ENCODE data around the gene DDX19B.
A peak's percentile ranks its signal among the peaks of the same experiment; 100 is the strongest.
"Not testable (repeated sequence)": the region's sequence is repeated elsewhere in the genome, so short reads cannot be mapped to it uniquely, and the experiment has no call there.

DNA sequence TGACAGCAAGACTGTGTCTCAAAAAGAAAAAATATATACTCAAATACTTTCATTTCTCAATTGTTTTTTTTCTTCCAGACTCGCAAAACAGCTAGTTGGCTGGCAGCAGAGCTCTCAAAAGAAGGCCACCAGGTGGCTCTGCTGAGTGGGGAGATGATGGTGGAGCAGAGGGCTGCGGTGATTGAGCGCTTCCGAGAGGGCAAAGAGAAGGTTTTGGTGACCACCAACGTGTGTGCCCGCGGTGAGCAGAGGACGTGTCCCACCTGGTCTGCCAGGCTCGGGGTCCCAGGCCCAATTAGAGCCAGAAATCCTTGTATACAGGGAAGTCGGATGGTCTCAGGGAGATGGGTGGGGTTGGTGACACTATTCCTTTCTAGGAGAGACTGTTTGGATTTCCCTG is 71.2 kb downstream of the DDX19B start:
- TF ChIP-seq CTCF (IDR thresholded peaks at IDR 0.05): peak; percentile 68
- TF ChIP-seq EZH2 (IDR thresholded peaks at IDR 0.05; ENCODE audit: borderline replicate concordance, insufficient read depth, low read depth, low read length, poor library complexity, severe bottlenecking): not testable (repeated sequence)
